ENCODE measurements around the gene PRDM16.

Gene PRDM16

GRCh38 chr1:3075666-3076362 lies 6.8 kb downstream of the PRDM16 start:
- Mint-ChIP-seq H3K36me3 (ENCODE audit: low read depth) (no peaks in the 10 kb centered on the region), H3K27me3 (ENCODE audit: low read depth) (peaks cover 18% of the 10 kb centered on the region), H3K4me3 (no peak overlapping the region), H3K4me1 (ENCODE audit: low read depth) (no peaks in the 10 kb centered on the region), H3K27ac (no peak overlapping the region), H3K9me3 (no peaks in the 10 kb centered on the region)

- H3K27ac Mint-ChIP-seq, result no peak overlapping the region
- peaks cover 17% of the 10 kb centered on the region for H3K27me3 Mint-ChIP-seq (ENCODE audit: low read depth)
- H3K9me3 Mint-ChIP-seq, result no peaks in the 10 kb centered on the region
- H3K4me1 Mint-ChIP-seq (ENCODE audit: low read depth), result no peaks in the 10 kb centered on the region
- no peaks in the 10 kb centered on the region for H3K36me3 Mint-ChIP-seq (ENCODE audit: low read depth)
- H3K4me3 Mint-ChIP-seq, result no peak overlapping the region
These were observed 7.3 kb downstream of the PRDM16 start for GRCh38 chr1:3076363-3076740.

GRCh38 chr1:3077081-3077480 lies 8.1 kb downstream of the PRDM16 start:
- Mint-ChIP-seq H3K36me3 (ENCODE audit: low read depth) (no peaks in the 10 kb centered on the region), H3K27me3 (ENCODE audit: low read depth) (peaks cover 10% of the 10 kb centered on the region), H3K4me1 (ENCODE audit: low read depth) (no peaks in the 10 kb centered on the region), H3K27ac (no peak overlapping the region), H3K9me3 (no peaks in the 10 kb centered on the region), H3K4me3 (no peak overlapping the region)

DNA sequence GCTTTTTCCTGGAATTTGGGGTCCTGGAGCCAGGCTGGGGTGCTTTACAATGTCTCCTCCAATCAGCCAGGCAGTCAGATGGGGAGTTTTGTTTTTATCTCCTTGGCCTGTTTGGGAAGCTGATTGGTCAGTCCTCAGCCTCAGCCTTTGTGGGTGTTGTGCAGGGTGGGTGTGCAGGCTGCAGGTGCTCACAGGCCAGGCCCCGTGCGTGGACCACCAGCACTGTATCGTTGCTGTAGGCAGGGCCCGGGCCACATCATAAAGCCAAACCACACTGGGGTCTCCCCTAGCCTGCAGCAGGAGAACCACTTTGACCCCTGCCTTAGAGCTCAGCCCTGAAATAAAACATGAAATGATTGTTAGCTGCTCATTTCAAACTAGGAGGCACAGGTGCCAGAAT lies 8.6 kb downstream of the PRDM16 start:
- Mint-ChIP-seq H3K27ac (no peak overlapping the region), H3K4me1 (ENCODE audit: low read depth) (no peaks in the 10 kb centered on the region), H3K27me3 (ENCODE audit: low read depth) (peaks cover 6% of the 10 kb centered on the region), H3K36me3 (ENCODE audit: low read depth) (no peaks in the 10 kb centered on the region), H3K4me3 (no peak overlapping the region), H3K9me3 (no peaks in the 10 kb centered on the region)

- H3K4me1 Mint-ChIP-seq (ENCODE audit: low read depth), result no peaks in the 10 kb centered on the region
- no peaks in the 10 kb centered on the region for H3K9me3 Mint-ChIP-seq
- no peak overlapping the region for H3K4me3 Mint-ChIP-seq
- H3K27ac Mint-ChIP-seq, result no peak overlapping the region
- no peaks in the 10 kb centered on the region for H3K36me3 Mint-ChIP-seq (ENCODE audit: low read depth)
- peaks cover 6% of the 10 kb centered on the region for H3K27me3 Mint-ChIP-seq (ENCODE audit: low read depth)
These were observed 9.4 kb downstream of the PRDM16 start for GRCh38 chr1:3078430-3078861.

GRCh38 chr1:3078871-3079270 lies 9.9 kb downstream of the PRDM16 start:
- Mint-ChIP-seq H3K27me3 (ENCODE audit: low read depth) (peaks cover 6% of the 10 kb centered on the region), H3K4me3 (no peak overlapping the region), H3K4me1 (ENCODE audit: low read depth) (no peaks in the 10 kb centered on the region), H3K9me3 (no peaks in the 10 kb centered on the region), H3K36me3 (ENCODE audit: low read depth) (no peaks in the 10 kb centered on the region), H3K27ac (no peak overlapping the region)

DNA sequence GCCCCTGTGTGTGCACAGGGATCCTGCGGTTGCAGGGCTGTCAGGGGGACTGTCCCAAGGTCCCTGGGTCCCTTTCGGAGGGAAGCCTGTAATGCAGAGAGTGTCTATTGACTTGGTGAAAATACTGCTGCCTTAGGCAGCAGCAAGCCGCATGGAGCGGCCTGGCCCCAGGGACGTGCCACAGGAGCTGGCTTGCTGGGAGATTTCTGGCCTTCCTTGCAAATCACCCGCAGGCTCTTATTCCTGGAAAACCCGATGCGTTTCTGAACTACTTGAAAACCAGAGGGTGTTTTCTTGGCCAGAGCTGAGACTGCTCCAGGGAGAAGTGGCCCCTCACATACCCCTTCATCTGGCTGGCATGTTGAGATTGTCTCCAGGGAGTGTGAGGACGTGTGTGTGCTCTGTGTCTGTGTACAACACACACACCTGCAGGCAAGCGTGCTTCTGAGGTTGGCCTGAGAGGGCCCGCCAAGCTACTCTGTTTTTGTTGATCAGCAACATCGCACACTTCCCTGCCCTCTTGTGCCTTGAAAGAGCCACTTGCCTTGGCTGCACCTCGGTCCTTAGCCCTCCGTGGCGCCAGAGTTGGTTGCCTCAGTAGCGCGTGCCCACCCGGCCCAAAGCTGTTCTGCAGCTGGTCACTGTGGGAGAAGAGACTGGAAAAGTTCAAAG lies 10.5 kb downstream of the PRDM16 start:
- H3K9me3 Mint-ChIP-seq, result no peaks in the 10 kb centered on the region

GRCh38 chr1:3080053-3080955 lies 11.3 kb downstream of the PRDM16 start:
- Mint-ChIP-seq H3K36me3 (ENCODE audit: low read depth) (no peaks in the 10 kb centered on the region), H3K9me3 (no peaks in the 10 kb centered on the region), H3K27ac (no peak overlapping the region), H3K4me1 (ENCODE audit: low read depth) (no peaks in the 10 kb centered on the region), H3K27me3 (ENCODE audit: low read depth) (no peaks in the 10 kb centered on the region), H3K4me3 (no peak overlapping the region)

More for the DNA sequence above, 10.5 kb downstream of the PRDM16 start:
- Mint-ChIP-seq H3K4me3 (no peak overlapping the region), H3K36me3 (ENCODE audit: low read depth) (no peaks in the 10 kb centered on the region), H3K4me1 (ENCODE audit: low read depth) (no peaks in the 10 kb centered on the region), H3K27me3 (ENCODE audit: low read depth) (no peaks in the 10 kb centered on the region), H3K27ac (no peak overlapping the region)

DNA sequence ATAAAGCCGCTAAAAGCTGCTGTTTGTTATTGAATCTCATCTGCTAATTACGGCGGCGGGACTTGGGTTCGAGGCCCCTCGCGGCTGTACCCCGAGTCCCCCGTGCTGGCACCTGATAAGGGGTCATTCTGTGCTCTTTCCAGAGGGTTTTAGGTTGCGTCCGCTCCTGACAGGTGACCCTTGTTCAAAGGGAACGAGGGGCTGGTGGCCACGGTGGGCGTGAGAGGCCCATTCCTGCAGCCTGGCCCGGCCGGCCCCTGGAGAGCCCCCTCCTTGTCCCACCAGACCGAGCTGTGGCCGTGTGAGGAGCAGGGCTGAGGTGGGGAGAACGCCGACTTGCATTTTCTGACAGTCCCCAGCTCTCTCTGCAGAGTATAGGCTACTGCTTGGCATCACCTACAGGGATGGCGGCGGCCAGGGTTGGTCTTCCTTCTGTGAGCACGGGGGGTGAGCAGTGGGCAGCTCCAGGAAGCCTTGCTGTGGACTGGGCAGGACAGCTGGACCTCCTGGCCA lies 12.2 kb downstream of the PRDM16 start:
- no peaks in the 10 kb centered on the region for H3K4me1 Mint-ChIP-seq (ENCODE audit: low read depth)
- H3K4me3 Mint-ChIP-seq, result no peak overlapping the region
- no peaks in the 10 kb centered on the region for H3K36me3 Mint-ChIP-seq (ENCODE audit: low read depth)
- H3K27ac Mint-ChIP-seq, result no peak overlapping the region
- no peaks in the 10 kb centered on the region for H3K27me3 Mint-ChIP-seq (ENCODE audit: low read depth)
- no peaks in the 10 kb centered on the region for H3K9me3 Mint-ChIP-seq

GRCh38 chr1:3082051-3082450 lies 13.0 kb downstream of the PRDM16 start:
- Mint-ChIP-seq H3K27me3 (ENCODE audit: low read depth) (no peaks in the 10 kb centered on the region), H3K4me1 (ENCODE audit: low read depth) (no peaks in the 10 kb centered on the region), H3K4me3 (no peak overlapping the region), H3K9me3 (no peaks in the 10 kb centered on the region), H3K36me3 (ENCODE audit: low read depth) (no peaks in the 10 kb centered on the region), H3K27ac (no peak overlapping the region)

GRCh38 chr1:3082571-3083516 lies 13.8 kb downstream of the PRDM16 start:
- no peaks in the 10 kb centered on the region for H3K27me3 Mint-ChIP-seq (ENCODE audit: low read depth)
- H3K4me3 Mint-ChIP-seq, result no peak overlapping the region
- H3K4me1 Mint-ChIP-seq (ENCODE audit: low read depth), result no peaks in the 10 kb centered on the region
- no peaks in the 10 kb centered on the region for H3K36me3 Mint-ChIP-seq (ENCODE audit: low read depth)
- H3K9me3 Mint-ChIP-seq, result no peaks in the 10 kb centered on the region
- H3K27ac Mint-ChIP-seq, result no peak overlapping the region

- H3K27ac Mint-ChIP-seq, result no peak overlapping the region
- H3K9me3 Mint-ChIP-seq, result no peaks in the 10 kb centered on the region
- H3K36me3 Mint-ChIP-seq (ENCODE audit: low read depth), result no peaks in the 10 kb centered on the region
- no peaks in the 10 kb centered on the region for H3K27me3 Mint-ChIP-seq (ENCODE audit: low read depth)
- no peaks in the 10 kb centered on the region for H3K4me1 Mint-ChIP-seq (ENCODE audit: low read depth)
- no peak overlapping the region for H3K4me3 Mint-ChIP-seq
These were observed 15.2 kb downstream of the PRDM16 start for GRCh38 chr1:3084154-3084553.

DNA sequence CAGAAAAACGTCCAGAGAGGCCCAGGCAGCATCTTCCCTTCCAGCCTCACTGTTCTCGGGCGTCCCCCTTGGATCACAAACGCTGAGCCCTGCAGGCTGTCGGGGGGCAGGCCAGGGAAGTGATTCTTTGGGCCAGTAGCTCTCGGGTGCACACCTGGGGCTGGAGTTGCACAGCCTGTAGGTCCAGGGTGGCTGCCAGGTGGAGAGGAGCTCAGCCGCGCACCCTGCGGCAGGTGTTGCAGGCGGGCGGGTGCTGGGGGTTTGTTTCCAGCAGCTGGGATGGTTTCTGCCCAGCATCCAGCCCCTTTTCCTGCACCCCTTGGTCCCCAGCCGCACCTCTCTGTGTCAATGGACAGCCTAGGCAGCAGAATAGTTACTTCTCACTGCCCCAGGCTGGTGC lies 15.7 kb downstream of the PRDM16 start:
- Mint-ChIP-seq H3K27me3 (ENCODE audit: low read depth) (no peaks in the 10 kb centered on the region), H3K9me3 (no peaks in the 10 kb centered on the region), H3K36me3 (ENCODE audit: low read depth) (no peaks in the 10 kb centered on the region), H3K4me3 (no peak overlapping the region), H3K27ac (no peak overlapping the region), H3K4me1 (ENCODE audit: low read depth) (no peaks in the 10 kb centered on the region)

GRCh38 chr1:3085721-3086120 lies 16.7 kb downstream of the PRDM16 start:
- no peak overlapping the region for H3K4me3 Mint-ChIP-seq
- no peaks in the 10 kb centered on the region for H3K9me3 Mint-ChIP-seq
- H3K36me3 Mint-ChIP-seq (ENCODE audit: low read depth), result no peaks in the 10 kb centered on the region
- H3K27ac Mint-ChIP-seq, result no peak overlapping the region
- no peaks in the 10 kb centered on the region for H3K4me1 Mint-ChIP-seq (ENCODE audit: low read depth)
- no peaks in the 10 kb centered on the region for H3K27me3 Mint-ChIP-seq (ENCODE audit: low read depth)
